GM12864 (cell line): ENCODE results near the gene GHRL.

Experiments
- DNase-seq: peaks from one replicate; pipeline ENCODE4 v3.0.0-alpha.2; 2011; ENCODE audit warnings: low read depth
- H3K4me3 ChIP-seq: 2 replicates; pipeline ENCODE4 v1.5.1; 2011; ENCODE audit warnings: mild to moderate bottlenecking, low read depth, low read length, control low read depth
- TF ChIP-seq, protein P1 (sequence below): IDR thresholded peaks from 2 replicates; pipeline ENCODE4 v1.5.1; 2011; ENCODE audit warnings: low read depth, mild to moderate bottlenecking, moderate library complexity, low read length, control low read depth, inconsistent platforms; ENCODE audit errors: missing control alignments

Gene GHRL

DNA sequence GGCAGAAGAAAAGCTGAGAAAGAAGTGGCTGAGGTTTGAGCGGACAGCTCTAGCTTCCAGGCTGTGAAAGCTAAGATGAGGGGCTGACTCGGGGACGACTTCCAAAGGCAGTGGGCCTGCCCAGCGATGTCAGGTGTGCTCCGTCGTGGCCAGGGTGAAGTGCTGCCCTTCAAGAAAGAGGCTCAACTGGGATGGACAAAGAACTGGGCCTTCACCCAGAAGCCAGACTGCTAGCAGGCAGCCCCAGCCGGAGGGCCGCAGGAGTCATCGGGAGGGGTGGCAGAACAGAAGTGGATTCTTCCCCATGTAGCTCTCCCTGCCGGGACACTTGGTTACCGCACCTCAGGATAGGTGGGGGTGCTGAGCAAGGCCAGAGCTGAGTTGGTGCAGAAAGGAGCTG is 41.3 kb upstream of the GHRL start:
- DNase-seq: no peak
- H3K4me3 ChIP-seq: no peak overlapping the region
- TF ChIP-seq, protein P1, sequence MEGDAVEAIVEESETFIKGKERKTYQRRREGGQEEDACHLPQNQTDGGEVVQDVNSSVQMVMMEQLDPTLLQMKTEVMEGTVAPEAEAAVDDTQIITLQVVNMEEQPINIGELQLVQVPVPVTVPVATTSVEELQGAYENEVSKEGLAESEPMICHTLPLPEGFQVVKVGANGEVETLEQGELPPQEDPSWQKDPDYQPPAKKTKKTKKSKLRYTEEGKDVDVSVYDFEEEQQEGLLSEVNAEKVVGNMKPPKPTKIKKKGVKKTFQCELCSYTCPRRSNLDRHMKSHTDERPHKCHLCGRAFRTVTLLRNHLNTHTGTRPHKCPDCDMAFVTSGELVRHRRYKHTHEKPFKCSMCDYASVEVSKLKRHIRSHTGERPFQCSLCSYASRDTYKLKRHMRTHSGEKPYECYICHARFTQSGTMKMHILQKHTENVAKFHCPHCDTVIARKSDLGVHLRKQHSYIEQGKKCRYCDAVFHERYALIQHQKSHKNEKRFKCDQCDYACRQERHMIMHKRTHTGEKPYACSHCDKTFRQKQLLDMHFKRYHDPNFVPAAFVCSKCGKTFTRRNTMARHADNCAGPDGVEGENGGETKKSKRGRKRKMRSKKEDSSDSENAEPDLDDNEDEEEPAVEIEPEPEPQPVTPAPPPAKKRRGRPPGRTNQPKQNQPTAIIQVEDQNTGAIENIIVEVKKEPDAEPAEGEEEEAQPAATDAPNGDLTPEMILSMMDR: no peak

DNA sequence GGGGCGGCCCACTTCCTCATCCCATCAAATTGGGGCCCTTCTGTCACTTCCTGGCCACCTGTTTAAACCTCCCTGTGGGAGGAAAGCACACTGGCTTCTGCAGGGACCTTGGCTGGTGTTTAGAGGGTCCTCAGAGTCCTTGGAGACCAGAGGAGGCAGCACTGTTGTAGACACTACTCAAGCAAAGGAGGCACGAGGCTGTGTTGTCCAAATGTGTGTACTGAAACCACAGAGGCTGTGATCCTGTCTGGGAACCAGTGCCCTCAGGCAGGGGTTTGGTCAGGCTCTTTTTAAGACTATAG is 40.6 kb upstream of the GHRL start:
- H3K4me3 ChIP-seq: no peak overlapping the region
- no peak for DNase-seq
- TF ChIP-seq, protein P1: no peak

DNA sequence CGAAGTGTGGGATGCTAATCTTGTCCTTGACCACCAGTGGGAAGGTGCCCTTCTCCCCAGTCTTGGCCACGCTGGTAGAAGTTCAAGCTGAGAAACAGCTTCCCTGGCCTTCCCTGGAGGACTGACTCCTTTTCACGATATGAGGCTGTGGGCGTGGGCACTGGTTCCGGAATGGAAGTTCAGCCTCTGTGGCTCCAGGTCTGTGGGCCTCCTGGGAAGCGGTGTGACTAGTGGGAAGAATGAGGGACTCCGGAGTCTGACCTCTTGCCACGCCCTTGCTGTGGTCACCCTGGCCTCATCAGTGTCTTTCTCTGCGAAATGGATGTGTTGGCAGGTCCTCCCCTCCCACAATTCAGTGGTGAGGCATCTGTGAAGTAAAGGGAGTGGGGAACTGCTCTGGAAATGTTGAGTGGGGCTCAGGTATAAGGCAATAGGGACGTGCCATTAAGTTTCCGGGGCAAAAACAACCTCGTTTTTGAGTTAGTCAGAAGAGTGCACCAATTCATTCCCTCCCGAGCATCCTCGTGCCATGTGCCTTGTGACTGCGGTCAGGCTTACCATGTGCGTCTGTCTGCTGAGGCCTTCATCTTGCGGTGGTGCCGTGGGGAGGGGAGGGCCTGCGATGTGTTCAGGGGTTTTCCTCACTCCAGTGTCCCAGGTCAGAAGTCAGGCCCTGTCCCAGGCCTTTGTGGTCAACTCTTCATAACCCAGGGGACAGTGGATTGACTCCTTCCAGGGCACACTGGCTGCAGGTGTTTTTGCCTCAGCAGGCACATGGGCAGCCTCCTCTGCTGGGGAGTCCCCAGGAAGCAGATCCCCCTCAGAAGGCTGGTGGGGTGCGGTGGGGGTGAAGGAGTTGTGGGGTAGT is 40.0 kb upstream of the GHRL start:
- H3K4me3 ChIP-seq: no peak overlapping the region
- DNase-seq: no peak
- TF ChIP-seq, protein P1: no peak

DNA sequence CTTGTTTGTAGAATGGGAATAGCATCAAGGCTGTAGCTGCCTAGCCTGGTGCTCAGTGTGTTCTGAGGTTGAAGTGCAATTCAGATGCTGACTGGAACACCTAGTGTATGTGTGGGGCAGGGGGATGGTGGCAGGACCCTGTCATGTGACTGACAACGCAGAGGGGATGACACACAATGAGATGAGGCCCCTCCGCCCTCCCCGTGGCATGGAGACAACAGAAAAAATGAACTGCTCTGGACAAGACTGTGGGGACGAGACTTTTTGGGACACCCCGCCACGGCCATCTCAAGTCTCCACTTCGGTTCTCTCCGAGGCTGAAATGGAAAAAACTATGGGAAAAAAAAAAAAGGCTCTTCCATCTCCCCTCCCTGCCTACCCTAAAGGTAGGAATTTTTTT is 38.6 kb upstream of the GHRL start:
- no peak for DNase-seq
- TF ChIP-seq, protein P1: no peak
- H3K4me3 ChIP-seq: no peak overlapping the region

DNA sequence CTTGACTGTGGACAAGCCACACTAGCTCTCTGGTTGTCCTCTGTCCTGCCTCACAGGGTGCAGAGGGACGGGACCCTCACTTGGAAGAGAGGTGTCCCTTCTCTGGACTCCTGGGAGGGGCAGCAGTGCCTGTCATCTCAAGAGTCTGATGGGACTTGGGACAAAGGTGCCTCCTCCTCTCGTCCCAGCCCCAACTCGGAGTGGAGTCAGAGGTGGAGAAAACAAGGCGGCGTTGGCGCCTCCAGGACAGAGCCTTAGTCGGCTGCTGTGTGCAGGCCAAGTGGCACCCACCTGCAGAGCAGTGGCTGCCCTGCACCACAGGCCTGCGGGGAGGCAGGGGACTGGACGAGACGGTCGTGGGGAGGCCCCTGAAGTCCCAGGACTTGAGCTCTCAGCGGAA is 37.6 kb upstream of the GHRL start:
- no peak for DNase-seq
- H3K4me3 ChIP-seq: no peak overlapping the region
- TF ChIP-seq, protein P1: no peak

DNA sequence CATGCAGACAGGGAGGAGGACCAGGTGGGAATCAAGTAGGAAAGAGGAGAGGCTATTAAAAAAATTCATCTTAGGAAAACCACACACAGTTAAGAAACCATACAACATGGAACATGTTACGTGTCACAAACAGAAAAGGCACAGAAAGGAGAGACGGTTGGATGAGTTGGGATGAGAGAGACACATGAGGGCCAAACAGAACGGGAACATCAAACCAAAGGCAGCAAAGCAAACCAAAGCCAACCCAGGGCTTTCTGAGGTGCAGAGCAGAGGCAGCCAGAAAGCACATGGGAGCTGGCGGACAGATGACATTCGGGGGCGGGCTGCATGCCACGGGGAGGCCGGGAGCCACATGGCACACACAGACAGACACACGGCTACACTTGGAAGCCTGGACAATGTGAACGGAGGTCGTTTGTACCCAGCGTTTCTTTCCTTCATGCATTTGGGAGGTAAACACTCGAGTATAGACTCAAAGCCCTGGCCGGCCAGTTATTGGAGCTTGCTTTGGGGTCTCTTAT is 36.8 kb upstream of the GHRL start:
- no peak for DNase-seq
- H3K4me3 ChIP-seq: no peak overlapping the region
- TF ChIP-seq, protein P1: no peak
